ENCODE measurements around the gene HMGA1.

GRCh38 chr6:34229877-34230276, 6.8 kb upstream of the HMGA1 start:
- TF ChIP-seq CTCF (conservative IDR thresholded peaks at IDR 0.05; ENCODE audit: low read length) (no peak), EZH2phosphoT487 (IDR thresholded peaks at IDR 0.05; ENCODE audit: borderline replicate concordance) (no peak)

All from Loucy (cell line).